Keratinocyte (primary cell): ENCODE measurements around the gene ARHGAP28. TPM values are rescaled to one million over a fixed set of nuclear protein-coding genes. Genes with fewer than 3 reads are reported as not detected.

Source experiments
- DNase-seq: peaks from one replicate; pipeline ENCODE4 v3.0.0-alpha.2; 2011; ENCODE audit warnings: low read depth, missing footprints, low spot score
- FAIRE-seq: peaks from 2 replicates; lab custom pipeline; 2011; peaks lifted over from hg19 to GRCh38; lab: Jason Lieb, UNC
- H2AFZ ChIP-seq: 2 replicates; pipeline ENCODE4 v1.6.0; 2012; ENCODE audit warnings: low read length, control low read depth, inconsistent platforms; ENCODE audit not compliant: control insufficient read depth
- H3K27ac ChIP-seq: 2 replicates; pipeline ENCODE4 v1.5.1; 2011; ENCODE audit warnings: low read length; ENCODE audit not compliant: control insufficient read depth, insufficient read depth
- H3K27me3 ChIP-seq: 3 replicates; pipeline ENCODE4 v1.6.0; 2011; ENCODE audit warnings: low read length; ENCODE audit not compliant: control insufficient read depth, insufficient read depth; ENCODE audit errors: extremely low read depth
- H3K36me3 ChIP-seq, 2 experiments: 2 replicates in 1 of 2; 3 replicates in 1 of 2; pipeline ENCODE4 v1.5.1; 2011; ENCODE audit warnings: low read length in 2 of 2, mild to moderate bottlenecking in 1 of 2; ENCODE audit not compliant: control insufficient read depth in 2 of 2, insufficient read depth in 2 of 2; ENCODE audit errors: extremely low read depth in 1 of 2
- H3K4me1 ChIP-seq: 3 replicates; pipeline ENCODE4 v1.5.1; 2011; ENCODE audit warnings: low read length; ENCODE audit not compliant: control insufficient read depth, insufficient read depth; ENCODE audit errors: extremely low read depth
- H3K4me2 ChIP-seq: 3 replicates; pipeline ENCODE4 v1.6.0; 2011; ENCODE audit warnings: low read depth, low read length; ENCODE audit not compliant: control insufficient read depth, insufficient read depth; ENCODE audit errors: extremely low read depth
- H3K4me3 ChIP-seq, 3 experiments: fragments of 200-600 bp in 1 of 3; sonication (generic) in 1 of 3; 2 replicates in 2 of 3; 3 replicates in 1 of 3; pipeline ENCODE4 v1.5.1; 2011 to 2016; ENCODE audit warnings: low read length in 3 of 3, mild to moderate bottlenecking in 3 of 3, control low read depth in 2 of 3, inconsistent platforms in 1 of 3, low read depth in 1 of 3, mixed read lengths in 1 of 3, mixed run types in 1 of 3, moderate library complexity in 1 of 3; ENCODE audit not compliant: control insufficient read depth in 2 of 3, insufficient read depth in 2 of 3; ENCODE audit errors: extremely low read depth in 1 of 3
- H3K79me2 ChIP-seq: 2 replicates; pipeline ENCODE4 v1.6.0; 2012; ENCODE audit warnings: low read length; ENCODE audit not compliant: control insufficient read depth, insufficient read depth
- H3K9ac ChIP-seq: 3 replicates; pipeline ENCODE4 v1.6.0; 2011; ENCODE audit warnings: low read length; ENCODE audit not compliant: control insufficient read depth, insufficient read depth; ENCODE audit errors: extremely low read depth
- H3K9me1 ChIP-seq: 3 replicates; pipeline ENCODE4 v1.6.0; 2011; ENCODE audit warnings: low read length; ENCODE audit not compliant: control insufficient read depth, insufficient read depth; ENCODE audit errors: extremely low read depth
- H3K9me3 ChIP-seq: 2 replicates; pipeline ENCODE4 v1.5.1; 2012; ENCODE audit warnings: low read depth, low read length; ENCODE audit not compliant: control insufficient read depth
- H4K20me1 ChIP-seq: 3 replicates; pipeline ENCODE4 v1.6.0; 2011; ENCODE audit warnings: low read length; ENCODE audit not compliant: control insufficient read depth, insufficient read depth; ENCODE audit errors: extremely low read depth
- CTCF ChIP-seq, 3 experiments: IDR thresholded peaks in 1 of 3; conservative IDR thresholded peaks in 1 of 3; optimal IDR thresholded peaks in 1 of 3; 2 replicates in 2 of 3; 3 replicates in 1 of 3; pipeline versions ENCODE3 to v1.5.1; 2011; ENCODE audit warnings: low read length in 3 of 3, mild to moderate bottlenecking in 3 of 3, moderate library complexity in 2 of 3, control low read depth in 1 of 3, inconsistent platforms in 1 of 3; ENCODE audit not compliant: insufficient read depth in 2 of 3; ENCODE audit errors: extremely low read depth in 1 of 3
- EZH2 ChIP-seq: IDR thresholded peaks from one replicate; pipeline ENCODE4 v1.6.1; 2012; ENCODE audit warnings: inconsistent platforms, mild to moderate bottlenecking, low read length, moderate library complexity
- dilution Hi-C: fragments of 300-500 bp; cut with MboI; formaldehyde crosslinking; loops from one replicate; pipeline ENCODE4 v1.7.0; 2020; ENCODE audit warnings: low sequenced_read_pairs; ENCODE audit not compliant: extremely low pct_ligation_motif_present
- polyA plus RNA-seq, 5 experiments: library from polyadenylated mRNA; depleted of rRNA in 3 of 5; stranded (reverse) in 3 of 5; stranded (forward) in 1 of 5; unstranded in 1 of 5; fragments of >200 nt; gene quantifications; 1 replicate in 1 of 5; 2 replicates in 3 of 5; 3 replicates in 1 of 5; pipeline versions ENCODE4 v1.2.1 to v1.2.3, GENCODE V29; 2011 to 2012; ENCODE audit warnings: missing spikeins in 2 of 5, low read depth in 1 of 5, low replicate concordance in 1 of 5

ARHGAP28 gene
- polyA plus RNA-seq, 1 donor (not counting 4 experiments of a cell fraction or from before 2014, with no cell fraction given) = 0.43 TPM

- Histone ChIP-seq H3K27ac (no peak overlapping the region), H3K4me1 (peaks cover 14% of the 10 kb centered on the region), H3K9me1 (no peaks in the 10 kb centered on the region), H4K20me1 (no peaks in the 10 kb centered on the region), H3K36me3 (no peaks in the 10 kb centered on the region), H3K9me3 (no peaks in the 10 kb centered on the region), H3K9ac (no peak overlapping the region), H3K27me3 (no peaks in the 10 kb centered on the region), H2AFZ (no peak overlapping the region), H3K4me2 (no peak overlapping the region), H3K4me3 (no peak overlapping the region), H3K79me2 (no peaks in the 10 kb centered on the region)
- TF ChIP-seq EZH2 = no peak
- no peak for TF ChIP-seq CTCF (optimal IDR thresholded peaks at IDR 0.05 in 1 of 3, IDR thresholded peaks at IDR 0.05 in 1 of 3, conservative IDR thresholded peaks at IDR 0.05 in 1 of 3; ENCODE audit: extremely low read depth in 1 of 3, insufficient read depth in 2 of 3, low read length in 3 of 3)
- DNase-seq (no peak), FAIRE-seq (no peak)
- dilution Hi-C loops = no loop called here
These were observed 229.6 kb downstream of the ARHGAP28 start for GRCh38 chr18:6959110-6959509.

GRCh38 chr18:6960124-6960523 lies 230.6 kb downstream of the ARHGAP28 start:
- TF ChIP-seq EZH2 (no peak), CTCF (optimal IDR thresholded peaks at IDR 0.05 in 1 of 3, IDR thresholded peaks at IDR 0.05 in 1 of 3, conservative IDR thresholded peaks at IDR 0.05 in 1 of 3; ENCODE audit: extremely low read depth in 1 of 3, insufficient read depth in 2 of 3, low read length in 3 of 3) (no peak)
- Histone ChIP-seq H3K79me2 (no peaks in the 10 kb centered on the region), H3K9me1 (no peaks in the 10 kb centered on the region), H3K4me3 (no peak overlapping the region), H3K9me3 (no peaks in the 10 kb centered on the region), H2AFZ (no peak overlapping the region), H3K27me3 (no peaks in the 10 kb centered on the region), H3K36me3 (no peaks in the 10 kb centered on the region), H3K4me2 (no peak overlapping the region), H3K27ac (no peak overlapping the region), H3K9ac (no peak overlapping the region), H3K4me1 (peaks cover 14% of the 10 kb centered on the region), H4K20me1 (no peaks in the 10 kb centered on the region)
- FAIRE-seq = no peak
- no peak for DNase-seq
- dilution Hi-C loops = no loop called here
